ENCODE results near the gene CETN3.

CETN3 gene

GRCh38 chr5:90409318-90410177 is at the start of gene CETN3:
TSS of gene CETN3 (minus strand) at chr5:90409756. CDS start at chr5:90409661, 95 bp downstream.
- DNase-seq = peak; percentile 90

- DNase-seq = no peak
Observed at GRCh38 chr5:90446961-90447360, 37.4 kb upstream of the CETN3 start.

DNA sequence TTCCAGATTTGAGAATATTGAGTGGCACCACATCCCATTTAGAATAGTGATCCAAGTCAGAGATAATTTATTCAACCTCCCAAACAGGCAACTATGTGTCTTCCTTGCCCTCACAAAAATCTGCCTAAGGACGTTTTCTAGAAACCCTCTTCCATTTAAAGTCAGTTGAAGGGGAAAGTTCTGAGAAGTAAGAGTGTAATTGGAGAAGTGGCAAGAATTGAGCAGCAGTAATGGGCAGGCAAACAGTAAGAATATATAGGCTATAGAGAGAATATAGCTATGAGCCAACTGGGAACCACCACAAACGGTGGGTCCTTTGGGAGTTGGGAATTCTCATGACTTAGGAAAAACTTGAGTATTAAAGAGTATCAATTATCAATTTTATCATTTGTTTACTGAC is 31.1 kb upstream of the CETN3 start:
- no peak for DNase-seq

GRCh38 chr5:90438100-90438499 is 28.5 kb upstream of the CETN3 start:
- DNase-seq = no peak

GRCh38 chr5:90437663-90438062 is 28.1 kb upstream of the CETN3 start:
- DNase-seq = peak; percentile 79

DNA sequence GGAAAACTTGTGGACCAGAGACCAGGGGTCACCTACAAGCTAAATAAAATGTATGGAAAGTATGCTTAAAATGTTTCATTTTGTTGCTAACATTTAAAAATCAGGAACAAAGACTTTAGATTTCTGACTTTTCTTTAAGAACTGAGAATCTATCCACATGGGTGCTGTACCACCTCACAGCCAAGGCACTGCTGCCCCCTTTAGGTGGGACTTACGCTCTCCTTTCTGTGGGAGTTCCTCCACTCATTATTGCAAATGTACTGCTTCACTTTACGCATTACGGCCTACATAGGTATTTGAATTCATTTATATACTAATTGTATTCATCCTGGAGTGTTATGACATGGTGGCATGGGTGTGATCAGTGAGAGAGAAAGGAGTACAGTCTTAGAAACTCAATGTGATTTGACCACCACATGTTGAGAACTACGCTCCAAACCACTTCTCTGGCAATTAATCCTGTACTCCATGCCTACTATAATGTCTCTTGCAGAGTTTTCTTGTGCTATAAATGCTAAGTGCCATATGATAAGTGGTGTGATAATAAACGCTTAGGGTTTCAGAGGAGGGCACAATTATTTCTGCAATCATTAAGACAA is 24.7 kb upstream of the CETN3 start:
- no peak for DNase-seq

GRCh38 chr5:90424245-90424644 is 14.7 kb upstream of the CETN3 start:
- DNase-seq = no peak

DNA sequence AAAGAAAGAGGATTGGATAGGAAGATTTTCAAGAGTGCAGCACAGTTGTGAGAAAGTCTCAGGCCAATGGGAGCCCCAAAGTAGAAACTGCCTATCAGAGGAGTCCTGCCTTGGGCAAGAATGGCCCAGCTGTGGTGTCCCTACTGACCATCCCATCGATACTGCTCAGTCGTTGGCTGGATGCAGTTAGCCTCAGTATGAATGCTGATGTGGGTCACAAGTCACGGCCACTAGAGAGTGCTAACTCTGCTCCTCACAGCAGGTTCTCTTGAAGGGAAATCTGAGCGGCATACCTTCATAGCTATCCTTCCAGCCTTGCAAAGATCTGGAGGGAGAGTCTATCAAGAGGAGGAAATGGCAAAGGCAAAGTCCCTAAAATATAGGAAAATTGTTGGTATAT is 11.6 kb upstream of the CETN3 start:
- no peak for DNase-seq

GRCh38 chr5:90418214-90418613 is 8.7 kb upstream of the CETN3 start:
- DNase-seq = no peak

GRCh38 chr5:90410178-90410762 is 714 bp upstream of the CETN3 start:
- DNase-seq = no peak

GRCh38 chr5:90408571-90409317 is 812 bp downstream of the CETN3 start:
- DNase-seq = no peak

GRCh38 chr5:90406466-90406865 is 3.1 kb downstream of the CETN3 start:
- no peak for DNase-seq

DNA sequence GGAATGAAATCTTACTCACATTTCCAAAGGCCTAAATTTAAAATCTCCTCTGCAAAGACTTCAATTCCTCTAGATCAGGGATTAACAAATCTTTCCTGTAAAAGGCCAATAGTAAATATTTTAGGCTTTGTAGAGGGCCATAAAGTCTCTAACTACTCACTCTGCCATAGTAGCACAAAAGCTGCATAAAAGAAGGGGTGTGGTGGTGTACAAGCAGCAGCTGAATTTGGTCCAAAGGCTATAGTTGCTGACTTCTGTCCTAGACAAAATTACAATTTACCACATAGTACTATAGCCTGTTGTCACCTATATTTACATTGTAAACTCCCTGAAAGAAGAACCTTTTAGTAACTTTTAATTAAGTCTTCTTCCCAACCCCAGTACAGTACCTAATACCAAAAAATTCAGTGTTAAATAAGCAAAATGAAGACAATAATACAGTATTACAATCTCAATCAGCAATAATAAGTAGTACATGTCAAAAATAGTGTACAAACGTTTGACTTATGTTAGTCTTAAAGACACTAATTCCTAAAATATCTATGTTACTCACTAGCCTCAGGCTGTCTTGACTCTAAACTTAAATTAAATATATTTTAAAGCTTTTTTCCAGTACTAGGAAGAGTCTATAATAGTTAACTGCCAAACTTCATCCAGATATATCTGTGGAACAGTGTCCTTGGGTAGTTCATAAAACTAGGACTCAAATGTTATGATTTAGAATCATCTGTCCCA is 6.9 kb downstream of the CETN3 start:
- DNase-seq = no peak

- no peak for DNase-seq
Observed at GRCh38 chr5:90399251-90399650, 10.3 kb downstream of the CETN3 start.

DNA sequence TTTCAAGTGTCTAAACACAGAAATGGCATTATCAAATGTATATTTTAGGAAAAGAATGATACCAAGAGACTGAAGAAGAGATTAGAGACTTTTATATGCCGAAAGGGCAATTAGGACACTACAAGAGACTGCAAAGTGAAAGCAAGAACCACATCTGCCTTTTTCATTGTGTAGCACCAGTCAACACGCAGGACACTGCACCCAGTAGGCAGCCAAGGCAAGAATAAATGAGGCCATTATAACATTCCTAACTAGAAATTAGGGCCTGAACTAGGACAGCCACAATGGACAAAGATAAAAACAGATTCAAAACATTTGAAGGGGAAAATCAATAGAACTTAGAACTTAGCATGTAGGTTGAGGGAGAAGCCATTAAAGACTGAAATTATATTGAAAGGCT is 10.8 kb downstream of the CETN3 start:
- no peak for DNase-seq

GRCh38 chr5:90395005-90395404 is 14.6 kb downstream of the CETN3 start:
- no peak for DNase-seq

DNA sequence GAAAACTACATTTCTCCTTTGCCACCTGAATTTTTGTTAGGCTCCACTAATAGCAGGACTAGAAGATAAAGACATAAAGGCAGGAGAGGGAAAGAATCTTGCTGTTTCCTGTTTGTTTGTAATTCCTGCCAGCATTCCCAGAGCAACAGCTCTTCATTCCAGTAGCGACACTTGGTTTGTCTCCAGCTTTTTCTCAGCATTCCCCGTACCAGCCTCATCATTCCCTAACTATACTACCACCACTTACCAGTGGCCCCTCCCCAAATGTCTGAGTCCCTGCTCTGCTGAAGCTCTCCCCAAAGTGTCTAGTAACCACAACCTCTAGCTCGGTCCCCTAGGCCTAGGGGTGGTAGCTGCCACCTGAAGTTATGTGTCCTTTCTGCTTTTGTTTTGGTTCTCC is 18.6 kb downstream of the CETN3 start:
- DNase-seq = no peak

- no peak for DNase-seq
Observed at GRCh38 chr5:90390326-90390725, 19.2 kb downstream of the CETN3 start.

DNA sequence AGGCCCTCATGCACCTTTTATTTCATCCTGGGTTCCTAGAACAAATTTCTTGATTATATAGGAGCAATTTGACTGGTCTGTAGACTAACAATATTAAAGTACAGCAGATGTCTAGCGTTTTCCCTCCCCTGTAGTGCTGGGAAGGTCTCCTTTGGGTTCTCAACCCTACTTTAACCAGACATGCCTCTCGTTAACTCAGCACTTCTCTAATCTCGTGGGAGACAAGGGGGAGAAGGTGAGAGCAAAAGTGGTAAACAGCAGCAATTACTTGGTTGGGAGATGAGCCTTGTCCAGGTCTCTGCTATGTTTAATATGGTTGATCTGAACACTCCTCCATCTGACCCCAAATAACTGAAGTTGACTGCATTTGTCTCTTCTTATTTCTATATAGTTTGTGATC is 22.0 kb downstream of the CETN3 start:
- no peak for DNase-seq

DNA sequence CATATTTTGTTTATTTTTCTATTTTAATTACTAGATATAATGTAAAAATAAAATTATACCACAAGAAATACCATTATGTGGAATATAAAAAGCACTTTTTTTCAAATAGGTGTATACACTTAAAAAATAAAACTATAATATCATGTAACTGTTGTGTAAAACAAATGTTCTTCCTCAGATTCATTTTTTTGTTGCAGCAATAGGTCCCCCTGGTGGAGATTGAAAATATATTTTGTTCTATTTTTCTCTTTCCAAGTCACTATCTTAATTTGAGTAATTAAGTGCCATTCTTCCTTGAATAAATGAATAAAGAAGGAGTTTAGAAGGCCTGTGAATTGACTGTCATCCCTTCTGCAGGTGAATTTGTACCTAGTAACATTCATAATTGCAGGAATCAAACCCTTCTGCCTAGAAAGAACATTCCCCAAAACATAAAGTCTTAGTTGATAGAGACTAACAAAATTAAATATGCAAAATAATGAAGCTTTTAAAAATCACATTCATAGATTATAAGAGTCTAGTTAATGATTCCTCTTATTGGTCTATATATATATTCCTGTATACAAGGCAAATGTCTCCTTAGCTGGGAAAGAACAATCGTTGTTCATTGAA is 23.4 kb downstream of the CETN3 start:
- DNase-seq = no peak

DNA sequence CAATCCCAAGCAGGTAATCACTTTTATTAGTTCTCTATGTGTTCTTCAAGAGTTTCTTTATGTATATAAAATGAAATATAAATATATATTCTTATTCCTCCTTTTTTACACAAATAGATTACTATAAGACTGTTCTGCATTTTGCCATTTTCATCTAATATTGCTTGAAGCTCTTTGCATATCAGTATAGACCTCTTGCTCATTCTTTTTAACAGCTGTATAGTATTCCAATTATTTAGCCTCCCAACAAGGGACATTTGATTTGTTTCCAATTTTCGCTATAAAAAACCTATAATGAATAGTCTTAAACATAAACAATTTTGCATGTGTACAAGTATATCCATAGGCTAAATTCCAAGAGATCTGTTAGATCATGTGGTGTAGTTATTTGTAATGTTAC is 25.2 kb downstream of the CETN3 start:
- no peak for DNase-seq

- no peak for DNase-seq
Observed at GRCh38 chr5:90383903-90384302, 25.7 kb downstream of the CETN3 start.

Measured in NCI-H524 treated with DMSO at 0.1 percent for 48 hours (cell line).